Measurements from ENCODE around the gene LRCH4. TPM values are rescaled to one million over a fixed set of nuclear protein-coding genes. Genes with fewer than 3 reads are reported as not detected.

Gene LRCH4
- total and polyA plus RNA-seq, 2 of the 13 experiments (the other 11 are each of a cell fraction or from before 2014, with no cell fraction given), result 7.0 to 9.3 TPM

- TF ChIP-seq, protein P1, sequence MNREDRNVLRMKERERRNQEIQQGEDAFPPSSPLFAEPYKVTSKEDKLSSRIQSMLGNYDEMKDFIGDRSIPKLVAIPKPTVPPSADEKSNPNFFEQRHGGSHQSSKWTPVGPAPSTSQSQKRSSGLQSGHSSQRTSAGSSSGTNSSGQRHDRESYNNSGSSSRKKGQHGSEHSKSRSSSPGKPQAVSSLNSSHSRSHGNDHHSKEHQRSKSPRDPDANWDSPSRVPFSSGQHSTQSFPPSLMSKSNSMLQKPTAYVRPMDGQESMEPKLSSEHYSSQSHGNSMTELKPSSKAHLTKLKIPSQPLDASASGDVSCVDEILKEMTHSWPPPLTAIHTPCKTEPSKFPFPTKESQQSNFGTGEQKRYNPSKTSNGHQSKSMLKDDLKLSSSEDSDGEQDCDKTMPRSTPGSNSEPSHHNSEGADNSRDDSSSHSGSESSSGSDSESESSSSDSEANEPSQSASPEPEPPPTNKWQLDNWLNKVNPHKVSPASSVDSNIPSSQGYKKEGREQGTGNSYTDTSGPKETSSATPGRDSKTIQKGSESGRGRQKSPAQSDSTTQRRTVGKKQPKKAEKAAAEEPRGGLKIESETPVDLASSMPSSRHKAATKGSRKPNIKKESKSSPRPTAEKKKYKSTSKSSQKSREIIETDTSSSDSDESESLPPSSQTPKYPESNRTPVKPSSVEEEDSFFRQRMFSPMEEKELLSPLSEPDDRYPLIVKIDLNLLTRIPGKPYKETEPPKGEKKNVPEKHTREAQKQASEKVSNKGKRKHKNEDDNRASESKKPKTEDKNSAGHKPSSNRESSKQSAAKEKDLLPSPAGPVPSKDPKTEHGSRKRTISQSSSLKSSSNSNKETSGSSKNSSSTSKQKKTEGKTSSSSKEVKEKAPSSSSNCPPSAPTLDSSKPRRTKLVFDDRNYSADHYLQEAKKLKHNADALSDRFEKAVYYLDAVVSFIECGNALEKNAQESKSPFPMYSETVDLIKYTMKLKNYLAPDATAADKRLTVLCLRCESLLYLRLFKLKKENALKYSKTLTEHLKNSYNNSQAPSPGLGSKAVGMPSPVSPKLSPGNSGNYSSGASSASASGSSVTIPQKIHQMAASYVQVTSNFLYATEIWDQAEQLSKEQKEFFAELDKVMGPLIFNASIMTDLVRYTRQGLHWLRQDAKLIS (CRISPR knock-in tag; IDR thresholded peaks at IDR 0.05), result no peak
- 0 out of 2 replicates have a peak, but pooled peaks have one; percentile 41 for TF ChIP-seq NFATC3 (CRISPR knock-in tag; IDR thresholded peaks at IDR 0.05)
- TF ChIP-seq ZNF780A (CRISPR knock-in tag; IDR thresholded peaks at IDR 0.05), result no peak
- TF ChIP-seq ZNF441 (CRISPR knock-in tag; IDR thresholded peaks at IDR 0.05; ENCODE audit: borderline replicate concordance), result no peak
- TF ChIP-seq ZFP36L2 (CRISPR knock-in tag; IDR thresholded peaks at IDR 0.05), result no peak
- TF ChIP-seq, protein P2, sequence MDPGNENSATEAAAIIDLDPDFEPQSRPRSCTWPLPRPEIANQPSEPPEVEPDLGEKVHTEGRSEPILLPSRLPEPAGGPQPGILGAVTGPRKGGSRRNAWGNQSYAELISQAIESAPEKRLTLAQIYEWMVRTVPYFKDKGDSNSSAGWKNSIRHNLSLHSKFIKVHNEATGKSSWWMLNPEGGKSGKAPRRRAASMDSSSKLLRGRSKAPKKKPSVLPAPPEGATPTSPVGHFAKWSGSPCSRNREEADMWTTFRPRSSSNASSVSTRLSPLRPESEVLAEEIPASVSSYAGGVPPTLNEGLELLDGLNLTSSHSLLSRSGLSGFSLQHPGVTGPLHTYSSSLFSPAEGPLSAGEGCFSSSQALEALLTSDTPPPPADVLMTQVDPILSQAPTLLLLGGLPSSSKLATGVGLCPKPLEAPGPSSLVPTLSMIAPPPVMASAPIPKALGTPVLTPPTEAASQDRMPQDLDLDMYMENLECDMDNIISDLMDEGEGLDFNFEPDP (CRISPR knock-in tag; conservative IDR thresholded peaks at IDR 0.05), result no peak
- TF ChIP-seq KLF12 (CRISPR knock-in tag; IDR thresholded peaks at IDR 0.05; ENCODE audit: borderline replicate concordance), result peak; percentile 69; the same call in 1 of the 2 replicates
- no peak for TF ChIP-seq ZNF530 (CRISPR knock-in tag; IDR thresholded peaks at IDR 0.05; ENCODE audit: low read depth)
- peak; percentile 56 for TF ChIP-seq HDAC1 (CRISPR knock-in tag; IDR thresholded peaks at IDR 0.05)
- TF ChIP-seq, protein P3, sequence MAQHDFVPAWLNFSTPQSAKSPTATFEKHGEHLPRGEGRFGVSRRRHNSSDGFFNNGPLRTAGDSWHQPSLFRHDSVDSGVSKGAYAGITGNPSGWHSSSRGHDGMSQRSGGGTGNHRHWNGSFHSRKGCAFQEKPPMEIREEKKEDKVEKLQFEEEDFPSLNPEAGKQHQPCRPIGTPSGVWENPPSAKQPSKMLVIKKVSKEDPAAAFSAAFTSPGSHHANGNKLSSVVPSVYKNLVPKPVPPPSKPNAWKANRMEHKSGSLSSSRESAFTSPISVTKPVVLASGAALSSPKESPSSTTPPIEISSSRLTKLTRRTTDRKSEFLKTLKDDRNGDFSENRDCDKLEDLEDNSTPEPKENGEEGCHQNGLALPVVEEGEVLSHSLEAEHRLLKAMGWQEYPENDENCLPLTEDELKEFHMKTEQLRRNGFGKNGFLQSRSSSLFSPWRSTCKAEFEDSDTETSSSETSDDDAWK (CRISPR knock-in tag; IDR thresholded peaks at IDR 0.05), result no peak
- TF ChIP-seq, protein P4, sequence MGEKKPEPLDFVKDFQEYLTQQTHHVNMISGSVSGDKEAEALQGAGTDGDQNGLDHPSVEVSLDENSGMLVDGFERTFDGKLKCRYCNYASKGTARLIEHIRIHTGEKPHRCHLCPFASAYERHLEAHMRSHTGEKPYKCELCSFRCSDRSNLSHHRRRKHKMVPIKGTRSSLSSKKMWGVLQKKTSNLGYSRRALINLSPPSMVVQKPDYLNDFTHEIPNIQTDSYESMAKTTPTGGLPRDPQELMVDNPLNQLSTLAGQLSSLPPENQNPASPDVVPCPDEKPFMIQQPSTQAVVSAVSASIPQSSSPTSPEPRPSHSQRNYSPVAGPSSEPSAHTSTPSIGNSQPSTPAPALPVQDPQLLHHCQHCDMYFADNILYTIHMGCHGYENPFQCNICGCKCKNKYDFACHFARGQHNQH (CRISPR knock-in tag; IDR thresholded peaks at IDR 0.05), result no peak
- 0 out of 2 replicates have a peak, but pooled peaks have one; percentile 62 for TF ChIP-seq ZGPAT (CRISPR knock-in tag; IDR thresholded peaks at IDR 0.05)
- TF ChIP-seq ZNF614 (CRISPR knock-in tag; IDR thresholded peaks at IDR 0.05; ENCODE audit: borderline replicate concordance), result peak; percentile 71
- TF ChIP-seq, protein P5, sequence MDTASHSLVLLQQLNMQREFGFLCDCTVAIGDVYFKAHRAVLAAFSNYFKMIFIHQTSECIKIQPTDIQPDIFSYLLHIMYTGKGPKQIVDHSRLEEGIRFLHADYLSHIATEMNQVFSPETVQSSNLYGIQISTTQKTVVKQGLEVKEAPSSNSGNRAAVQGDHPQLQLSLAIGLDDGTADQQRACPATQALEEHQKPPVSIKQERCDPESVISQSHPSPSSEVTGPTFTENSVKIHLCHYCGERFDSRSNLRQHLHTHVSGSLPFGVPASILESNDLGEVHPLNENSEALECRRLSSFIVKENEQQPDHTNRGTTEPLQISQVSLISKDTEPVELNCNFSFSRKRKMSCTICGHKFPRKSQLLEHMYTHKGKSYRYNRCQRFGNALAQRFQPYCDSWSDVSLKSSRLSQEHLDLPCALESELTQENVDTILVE (CRISPR knock-in tag; IDR thresholded peaks at IDR 0.05), result no peak
- no peak for TF ChIP-seq MIER2 (CRISPR knock-in tag; IDR thresholded peaks at IDR 0.05)
- peak; percentile 33; the same call in 1 of the 2 replicates for TF ChIP-seq ZSCAN25 (CRISPR knock-in tag; IDR thresholded peaks at IDR 0.05)
- TF ChIP-seq HBP1 (CRISPR knock-in tag; IDR thresholded peaks at IDR 0.05; ENCODE audit: low read depth), result peak; percentile 25; the same call in 1 of the 2 replicates
Observed at GRCh38 chr7:100611983-100612729, 26.2 kb upstream of the LRCH4 start, which contains the start of gene MOSPD3 (continued).

Measured in HepG2 (cell line).